HG03045 (cell line): ENCODE data around the gene DPT.
"Not testable (repeated sequence)": the region's sequence is repeated elsewhere in the genome, so short reads cannot be mapped to it uniquely, and the experiment has no call there.

ENCODE experiments used
- ATAC-seq: cut with Tn5 transposase; IDR thresholded peaks from one replicate; pipeline ENCODE4 v1.9.1; 2021; ENCODE audit warnings: mild to moderate bottlenecking, moderate library complexity; ENCODE audit not compliant: unreplicated experiment

Gene DPT

DNA sequence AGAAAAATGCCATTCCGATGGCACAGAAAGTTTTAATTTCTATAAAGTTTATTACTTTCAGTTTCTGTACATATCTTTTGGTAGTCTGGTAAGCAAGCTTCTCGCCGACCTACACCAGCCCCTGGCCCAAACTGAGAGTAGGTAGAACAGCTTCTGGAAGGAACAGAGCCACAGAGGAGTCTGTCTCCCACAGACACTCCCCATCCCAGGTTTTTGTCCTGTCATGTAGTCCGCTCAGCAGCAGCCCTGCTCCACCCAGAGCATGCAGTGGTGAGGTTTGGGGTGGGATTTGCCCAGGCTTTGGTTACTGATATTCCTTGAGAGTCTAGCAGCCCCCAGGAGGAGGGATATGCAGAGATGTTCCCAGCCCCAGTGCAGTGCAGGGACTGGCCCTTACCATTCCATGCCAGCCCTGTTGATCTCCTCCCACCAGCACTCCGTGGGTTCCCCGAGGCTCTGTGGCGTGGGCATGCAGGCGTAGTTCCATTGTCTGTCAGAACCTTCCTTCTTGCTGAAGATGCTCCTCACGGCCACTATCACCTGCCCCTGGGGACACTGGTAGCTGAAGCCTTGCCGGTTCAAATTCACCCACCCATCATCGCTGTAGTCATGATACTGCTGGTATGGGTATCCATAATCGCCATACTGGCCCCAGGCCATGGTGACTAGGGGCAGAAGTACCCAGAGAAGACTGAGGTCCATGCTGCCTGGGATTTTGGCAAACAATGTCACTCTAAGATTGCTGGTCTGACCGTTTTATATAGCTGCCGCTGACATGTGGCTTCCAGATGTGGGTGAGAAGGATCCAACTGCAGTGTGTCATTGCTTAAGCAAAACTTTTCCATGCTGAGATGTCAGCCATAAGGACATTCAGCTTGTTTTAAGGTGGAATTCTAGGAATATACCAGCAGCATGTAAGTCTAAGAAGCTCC lies at the start of gene DPT:
Gene DPT (minus strand): TSS at position 734 of the 932 bp plus-strand sequence. CDS start 32 bp downstream, at position 702.
- ATAC-seq = no peak

DNA sequence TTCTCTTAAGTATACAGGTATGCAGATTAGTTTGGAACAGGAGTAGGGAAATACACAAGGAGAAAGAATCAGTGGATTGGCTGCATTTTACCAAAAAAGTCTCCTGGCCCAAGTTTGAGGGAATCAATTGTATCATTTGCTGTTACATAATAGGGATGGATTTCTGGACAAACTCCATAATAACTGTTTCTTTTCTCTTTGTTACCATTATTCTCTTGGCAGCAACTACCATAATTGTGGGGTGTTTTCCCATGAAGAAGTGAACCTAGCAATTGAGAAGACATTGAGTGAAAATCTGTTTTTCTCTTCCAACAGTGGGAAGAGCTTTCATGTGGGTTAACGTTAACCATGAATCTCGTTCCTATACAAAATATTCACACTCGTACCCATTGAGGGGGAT lies 46.4 kb upstream of the DPT start:
- ATAC-seq = no peak

DNA sequence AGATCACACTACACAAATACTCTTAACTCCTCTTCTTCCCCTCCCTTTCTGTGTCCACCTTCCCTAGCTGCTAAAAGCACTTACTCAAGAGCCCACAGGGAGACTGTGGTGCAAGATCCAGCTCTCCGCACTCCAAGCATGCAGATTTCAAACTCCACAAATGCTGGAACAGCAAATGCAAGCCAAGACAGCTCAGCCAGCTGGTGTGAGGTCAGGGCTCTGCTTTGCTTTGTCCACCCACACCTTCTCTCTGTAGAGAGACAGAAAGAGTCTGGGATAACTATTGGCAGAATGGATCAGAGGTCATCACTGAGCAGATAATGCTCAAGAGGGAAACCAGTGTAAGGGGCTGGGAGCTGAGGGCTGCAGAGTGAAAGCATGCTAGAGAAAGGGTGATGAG lies 45.2 kb upstream of the DPT start:
- ATAC-seq = no peak

DNA sequence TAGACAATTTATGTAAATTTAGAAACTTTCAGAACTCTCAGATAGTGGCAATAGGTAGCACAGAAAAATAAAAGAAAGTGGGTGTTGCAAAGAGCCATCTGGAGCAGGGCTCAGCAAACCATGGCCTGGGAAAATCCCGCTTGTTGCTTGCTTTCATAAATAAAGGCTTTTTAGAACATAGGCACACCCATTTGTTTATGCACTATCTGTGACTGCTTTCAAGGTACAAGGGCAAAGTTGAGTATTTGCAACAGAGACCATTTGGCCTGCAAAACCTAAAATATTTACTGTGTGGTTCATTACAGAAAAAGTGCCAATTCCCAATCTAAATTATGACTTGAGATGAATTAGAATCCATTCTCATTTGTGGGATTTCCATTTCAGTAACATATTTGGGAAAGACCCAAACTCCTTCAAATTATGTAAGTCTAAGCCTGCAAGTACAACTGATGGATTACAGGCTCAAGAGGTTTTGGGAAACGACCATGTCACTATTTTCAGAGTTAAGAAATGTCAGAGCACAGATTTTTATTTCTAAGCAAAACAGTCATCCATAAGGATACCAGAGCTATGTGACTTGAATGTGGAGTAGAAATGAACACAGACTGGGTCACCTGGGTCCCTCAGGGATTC lies 43.5 kb upstream of the DPT start:
- ATAC-seq = no peak

DNA sequence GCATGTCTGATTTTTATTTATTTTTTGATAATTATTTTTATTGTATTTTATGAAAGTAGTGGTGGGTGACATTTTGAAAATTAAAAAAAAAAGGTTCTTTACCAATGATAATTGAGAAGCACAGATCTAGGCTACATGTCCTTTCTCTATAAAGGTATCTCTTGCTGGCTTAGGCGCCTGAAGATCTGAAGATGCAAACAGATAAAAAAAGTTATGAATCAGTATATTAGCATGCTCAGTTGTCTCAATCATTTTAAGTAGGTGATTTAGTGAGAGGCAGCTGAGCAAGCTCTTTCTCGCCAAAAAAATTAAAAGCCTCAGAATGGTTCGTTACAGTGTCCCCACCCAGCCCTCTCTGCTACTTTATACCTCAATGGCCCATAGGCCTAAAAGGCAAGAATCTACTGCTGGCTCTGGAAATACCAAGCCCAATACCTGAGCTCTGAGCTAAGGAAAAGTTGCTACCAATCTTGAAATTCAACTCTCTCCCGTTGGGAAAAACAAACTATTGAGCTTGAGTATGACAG lies 42.2 kb upstream of the DPT start:
- no peak for ATAC-seq

DNA sequence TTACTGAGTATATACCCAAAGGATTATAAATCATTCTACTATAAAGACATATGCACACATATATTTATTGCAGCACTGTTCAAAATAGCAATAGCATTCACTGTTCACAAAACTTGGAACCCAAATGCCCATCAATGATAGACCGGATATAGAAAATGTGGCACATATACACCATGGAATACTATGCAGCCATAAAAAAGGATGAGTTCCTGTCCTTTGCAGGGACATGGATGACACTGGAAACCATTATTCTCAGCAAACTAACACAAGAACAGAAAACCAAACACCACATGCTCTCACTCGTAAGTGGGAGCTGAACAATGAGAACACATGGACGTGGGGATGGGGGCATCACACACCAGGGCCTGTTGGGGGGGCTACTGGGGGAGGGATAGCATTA lies 40.9 kb upstream of the DPT start:
- not testable (repeated sequence) for ATAC-seq

DNA sequence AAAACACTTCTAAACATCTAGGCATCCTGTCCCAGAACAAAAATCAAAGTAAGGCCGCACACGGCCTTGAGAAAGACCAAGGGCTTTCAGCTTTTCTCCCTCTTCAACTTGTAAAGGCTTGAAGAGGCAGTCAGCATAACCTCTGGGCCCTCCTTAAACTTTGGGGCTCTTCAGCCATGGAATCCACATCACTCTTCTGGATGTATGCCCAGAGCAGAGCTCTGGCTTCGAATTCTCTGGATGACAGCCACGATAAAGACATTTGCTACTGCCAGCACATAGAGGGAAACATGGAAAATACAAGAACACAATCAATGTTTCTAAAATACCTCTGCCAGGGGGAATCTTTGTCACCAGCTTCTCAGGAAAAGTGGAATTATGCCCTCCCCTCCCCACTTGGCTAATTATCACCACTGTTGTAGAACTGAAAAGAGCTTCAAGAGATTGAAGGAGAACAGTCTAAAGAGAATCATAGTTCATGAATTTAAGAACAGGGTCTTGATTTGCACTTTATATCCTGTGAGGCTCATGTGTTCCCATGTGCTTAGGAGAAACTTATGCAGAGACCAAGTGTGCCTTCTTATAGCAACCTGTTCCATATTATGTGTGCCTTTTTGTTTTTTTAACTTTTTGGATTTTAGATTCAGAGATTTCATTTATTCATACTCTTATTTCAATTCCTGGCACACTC lies 39.0 kb upstream of the DPT start:
- no peak for ATAC-seq

DNA sequence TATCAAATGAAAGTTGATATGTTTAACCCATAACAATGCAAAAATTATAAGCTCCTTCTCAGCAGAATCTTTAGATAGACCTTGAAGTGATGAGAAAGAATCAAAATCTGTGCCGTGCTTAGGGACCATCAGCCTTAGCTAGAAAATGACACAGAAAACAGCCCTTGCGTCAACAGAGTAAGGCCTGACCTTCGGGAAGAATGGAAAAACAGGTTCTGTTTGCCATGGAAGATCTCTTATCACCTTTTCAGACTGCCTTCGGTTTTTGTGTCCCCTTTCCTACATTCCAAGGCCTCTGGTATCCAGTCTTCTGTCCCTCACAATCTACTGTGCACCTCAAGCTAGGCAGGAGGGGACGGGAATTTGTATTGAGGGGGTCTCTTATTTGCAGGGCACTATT lies 37.6 kb upstream of the DPT start:
- ATAC-seq = no peak

DNA sequence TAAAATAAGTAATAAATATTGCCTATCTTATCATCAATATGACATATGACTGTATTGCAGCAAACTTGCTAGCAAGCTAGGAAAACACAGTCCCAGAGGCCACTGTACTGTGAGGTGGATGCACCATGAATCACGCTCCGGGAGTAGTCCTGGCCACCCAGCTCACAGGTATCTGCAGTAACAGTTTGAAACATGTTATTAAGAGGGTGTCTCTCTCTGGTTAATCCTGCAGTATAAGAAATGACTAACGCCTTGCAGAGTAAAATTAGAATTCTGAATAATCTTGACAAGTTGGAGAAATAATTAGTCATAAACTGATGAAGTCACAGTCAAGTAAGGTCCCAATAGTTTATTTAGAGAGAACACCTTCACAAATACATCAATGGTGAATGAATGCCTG lies 34.0 kb upstream of the DPT start:
- ATAC-seq = no peak

DNA sequence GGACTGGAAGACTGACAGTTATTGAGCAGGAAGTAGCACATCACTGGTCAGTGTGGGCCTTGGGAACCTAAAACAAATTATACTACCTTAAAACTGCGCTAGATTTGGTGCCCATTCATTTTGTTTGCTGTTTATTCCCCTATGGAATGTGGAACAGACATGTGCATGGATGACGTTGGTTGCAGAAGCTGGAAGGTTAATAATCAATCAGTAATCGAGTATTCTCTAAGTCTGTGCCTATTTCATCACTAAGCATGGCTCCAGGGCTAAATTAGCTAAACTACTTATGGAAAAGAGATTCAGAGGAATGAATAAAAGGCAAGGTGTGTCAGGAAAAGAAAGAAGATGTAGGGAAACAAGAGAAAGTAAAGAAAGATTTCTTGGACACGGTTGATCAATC lies 33.5 kb upstream of the DPT start:
- ATAC-seq = no peak

DNA sequence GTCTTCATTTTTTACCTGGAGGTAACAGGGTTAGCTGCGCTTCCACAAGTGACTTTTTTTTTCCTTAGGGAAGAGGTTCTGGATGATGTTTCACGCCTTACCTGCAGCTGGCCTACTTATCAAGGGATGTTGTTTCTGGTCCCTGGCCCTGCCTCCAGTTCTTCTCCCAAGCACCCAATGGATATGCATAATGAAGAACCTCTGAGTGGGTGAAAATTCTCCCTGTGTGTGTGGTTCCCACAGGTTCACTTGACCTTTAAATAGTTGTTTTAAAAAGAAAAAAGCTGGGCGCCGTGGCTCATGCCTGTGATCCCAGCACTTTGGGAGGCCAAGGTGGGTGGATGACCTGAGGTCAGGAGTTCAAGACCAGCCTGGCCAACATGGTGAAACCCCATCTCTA lies 31.8 kb upstream of the DPT start:
- no peak for ATAC-seq

DNA sequence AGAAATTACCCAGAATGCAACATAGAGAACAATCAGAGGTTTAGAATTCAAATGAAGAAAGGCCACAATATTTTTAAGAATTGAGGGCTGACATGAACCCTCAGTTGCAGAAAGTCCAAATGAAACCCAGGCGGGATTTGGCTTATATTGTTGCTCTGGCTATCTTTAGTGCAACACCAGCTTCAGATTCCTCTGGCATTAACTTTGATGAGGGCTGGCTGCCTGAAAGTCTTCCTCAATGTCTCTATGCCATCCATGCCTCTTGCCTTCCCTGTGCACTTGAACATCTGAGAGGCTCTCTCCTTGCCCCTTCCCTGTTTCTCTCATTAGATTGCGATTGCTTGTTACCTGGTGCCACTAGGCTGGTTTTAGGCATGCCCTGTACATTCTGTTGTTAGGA lies 31.2 kb upstream of the DPT start:
- no peak for ATAC-seq

DNA sequence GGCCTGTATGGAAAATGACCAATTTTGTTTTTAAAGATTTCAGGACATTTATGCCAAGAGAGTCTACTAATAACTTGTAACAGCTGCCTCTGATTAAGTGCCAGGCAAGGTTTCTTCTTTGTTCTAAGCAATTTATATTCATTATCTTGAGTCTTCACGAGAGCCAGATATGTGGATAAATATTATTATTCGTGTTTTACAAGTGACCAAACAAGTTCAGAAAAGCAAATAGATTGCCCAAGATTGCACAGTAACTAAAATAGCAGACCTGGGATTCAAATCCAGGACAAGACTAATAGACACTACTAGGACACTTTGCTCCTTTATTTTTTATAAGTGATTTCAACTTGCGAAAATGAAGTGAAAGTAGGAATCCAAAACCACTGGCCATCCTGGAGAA lies 30.1 kb upstream of the DPT start:
- ATAC-seq = no peak

DNA sequence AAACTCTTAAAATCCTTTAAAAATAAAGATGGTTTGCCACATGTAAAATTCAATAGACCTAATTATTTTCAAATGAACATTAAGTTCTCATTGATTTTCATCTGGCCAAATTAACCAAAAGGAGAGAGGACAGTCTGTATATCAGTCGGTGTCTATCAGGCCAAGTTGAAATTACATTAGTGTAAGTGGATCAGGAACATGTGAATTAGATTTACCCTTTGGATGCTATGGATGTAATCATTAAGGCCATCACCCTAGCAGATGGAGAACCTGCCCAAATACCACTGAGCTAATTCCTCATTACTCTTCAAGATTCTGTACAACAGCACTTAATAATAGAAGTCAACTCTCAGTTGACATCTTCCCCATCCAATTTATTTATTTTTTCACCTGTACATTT lies 29.5 kb upstream of the DPT start:
- ATAC-seq = no peak

DNA sequence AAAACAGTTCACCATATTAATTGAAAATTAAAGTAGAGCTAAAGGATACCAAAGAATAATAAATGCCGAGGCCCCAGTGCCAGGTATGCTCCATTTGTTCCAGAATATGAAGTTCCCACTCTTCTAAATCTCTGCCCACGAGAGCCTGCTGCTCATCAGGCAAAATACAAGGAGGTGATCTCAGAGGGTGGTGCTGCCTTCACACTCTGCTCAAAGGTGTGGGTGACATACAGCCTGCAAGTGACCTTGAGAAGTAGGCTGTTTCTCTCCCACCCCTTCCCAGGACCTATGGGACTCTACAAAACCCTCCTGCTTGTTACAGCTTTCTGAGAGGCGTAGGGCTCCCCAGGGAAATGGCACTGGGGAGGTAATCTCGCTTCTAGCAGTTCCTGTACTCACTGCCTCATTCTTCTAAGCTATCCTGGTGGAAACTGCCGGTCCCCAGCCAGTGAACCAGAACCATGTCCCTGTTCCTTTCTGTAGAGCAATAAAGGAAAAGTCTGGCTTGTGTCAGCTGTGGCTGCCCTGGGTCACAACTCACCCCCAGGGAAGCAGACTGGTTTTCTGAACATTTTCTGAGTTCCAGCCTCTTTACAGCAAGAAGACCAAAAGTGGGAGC lies 26.9 kb upstream of the DPT start:
- no peak for ATAC-seq

DNA sequence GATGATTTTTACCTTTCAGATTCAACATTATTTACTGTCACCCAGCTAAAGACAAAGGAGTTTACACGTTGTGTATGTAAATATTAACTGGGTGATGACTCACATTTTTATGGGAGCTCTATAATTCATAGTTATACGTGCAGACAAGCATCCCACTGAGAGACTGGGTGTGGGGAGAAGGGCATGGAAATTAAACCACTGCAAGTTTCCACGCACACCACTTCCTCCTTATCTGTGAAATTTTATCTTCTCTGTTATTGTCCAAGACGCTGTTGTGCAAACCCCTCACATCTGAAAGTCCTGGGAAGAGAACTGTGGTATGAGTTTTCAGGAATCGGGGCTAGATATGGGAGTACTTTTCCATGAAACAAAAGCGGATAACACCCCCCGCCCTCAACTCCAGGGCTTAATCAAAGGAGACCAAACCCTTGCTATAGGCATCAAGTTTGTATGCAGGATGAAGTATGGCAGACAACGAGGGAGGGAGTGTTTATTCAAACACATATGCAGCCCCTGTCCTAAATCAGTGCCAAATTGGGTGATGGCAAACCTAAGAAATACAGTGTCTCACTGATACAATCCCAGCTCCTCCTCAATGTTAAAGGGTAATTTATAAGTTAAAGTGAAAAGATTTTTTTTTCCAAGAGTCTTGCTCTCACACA lies 23.3 kb upstream of the DPT start:
- no peak for ATAC-seq

DNA sequence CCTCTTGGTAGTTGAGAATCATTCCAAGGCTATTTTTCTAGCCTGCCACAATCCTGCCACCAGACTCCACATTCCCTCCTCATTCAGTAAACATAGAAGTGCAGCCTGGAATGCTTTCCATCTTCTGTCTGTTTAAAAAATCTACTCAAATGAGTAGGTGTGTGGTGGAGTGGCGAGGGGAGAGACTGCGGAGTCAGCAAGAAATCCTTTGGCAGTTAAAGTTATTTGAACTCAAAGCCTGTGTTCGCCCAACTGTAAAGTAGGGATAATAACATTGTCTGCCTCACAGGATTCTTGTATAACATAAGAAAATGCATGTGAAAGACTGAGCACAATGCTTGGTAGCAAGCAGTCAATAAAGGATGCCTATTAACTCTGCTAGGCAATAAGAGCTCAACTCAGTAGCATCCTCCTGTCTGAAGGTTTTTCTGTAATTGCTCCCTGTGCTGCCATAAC lies 22.2 kb upstream of the DPT start:
- ATAC-seq = no peak

DNA sequence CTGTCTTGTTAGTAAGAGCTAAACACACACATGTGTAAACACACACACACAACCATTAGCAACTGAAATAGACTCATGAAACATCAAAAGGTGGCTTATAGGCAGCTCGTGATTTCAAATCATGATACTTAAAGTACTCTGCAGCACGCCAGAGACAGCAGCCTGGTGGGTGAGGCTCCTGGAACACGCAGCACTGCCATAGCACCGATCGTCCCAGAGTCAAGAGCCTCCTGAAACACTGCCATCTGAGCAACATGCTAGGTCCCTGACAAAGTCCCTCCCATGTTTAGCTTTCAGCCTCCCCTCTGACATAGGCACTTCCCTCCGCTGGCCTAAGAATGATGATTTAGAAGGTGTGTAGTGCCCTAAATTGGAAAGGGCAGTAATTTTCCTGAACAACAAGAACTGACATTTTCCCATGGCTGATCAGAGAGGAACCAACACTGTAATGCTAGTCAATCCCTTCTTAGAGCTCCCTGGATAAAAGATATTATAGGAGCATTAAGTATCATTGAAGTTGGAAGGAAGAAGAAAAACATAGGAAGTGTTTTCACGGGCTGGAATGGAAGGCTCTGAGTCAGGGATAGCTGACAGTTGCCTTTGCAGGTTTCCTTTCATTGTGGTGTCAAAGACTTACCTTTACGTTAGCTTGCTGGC lies 14.1 kb upstream of the DPT start:
- ATAC-seq = no peak

DNA sequence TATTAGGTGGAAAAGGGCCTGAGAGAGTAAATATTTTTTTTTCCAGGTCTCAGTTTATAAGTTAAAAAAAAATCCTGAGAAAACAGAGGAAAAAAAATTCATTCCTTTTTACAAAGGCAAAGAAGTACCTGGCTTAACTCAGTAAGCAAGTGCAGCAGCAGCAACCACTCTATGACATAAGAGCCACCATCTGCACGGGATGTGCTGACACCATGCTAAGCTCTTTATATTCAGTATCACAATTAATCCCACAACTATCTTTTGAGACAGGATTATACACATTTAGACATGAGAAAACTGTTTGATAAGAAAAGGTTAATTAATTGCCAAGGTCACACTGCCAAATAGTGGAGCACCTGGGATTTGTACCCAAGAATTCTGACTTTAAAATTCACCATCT lies 13.4 kb upstream of the DPT start:
- no peak for ATAC-seq

DNA sequence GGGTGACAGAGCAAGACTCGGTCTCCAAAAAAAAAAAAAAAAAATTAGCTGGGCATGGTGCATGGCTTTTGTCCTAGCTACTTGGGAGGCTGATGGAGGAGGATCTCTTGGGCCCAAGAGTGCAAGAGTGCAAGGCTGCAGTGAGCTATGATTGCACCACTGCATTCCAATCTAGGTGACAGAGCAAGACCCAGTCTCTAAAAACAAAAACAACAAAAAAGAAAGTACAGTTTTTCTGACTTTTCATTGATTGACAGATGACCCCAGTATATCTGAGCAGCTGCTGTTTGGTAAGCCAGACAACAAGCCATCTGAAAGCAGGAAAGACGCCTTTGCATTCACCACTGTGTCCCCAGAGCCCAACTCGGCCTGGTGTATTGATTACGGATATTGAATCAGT lies 10.9 kb upstream of the DPT start:
- no peak for ATAC-seq
